HEK293 (cell line): ENCODE results near the gene RECK.

Experiments
- PRDM6 ChIP-seq: fragments of 450-650 bp; formaldehyde crosslinking; IDR thresholded peaks from 2 replicates; pipeline ENCODE4 v1.5.1; 2017; ENCODE audit warnings: missing biosample characterization, missing genetic modification characterization
- RBAK ChIP-seq: fragments of 450-650 bp; formaldehyde crosslinking; IDR thresholded peaks from 2 replicates; pipeline ENCODE4 v1.5.1; 2016; ENCODE audit warnings: missing biosample characterization, missing genetic modification characterization
- SP2 ChIP-seq: fragments of 450-650 bp; formaldehyde crosslinking; IDR thresholded peaks from 2 replicates; pipeline ENCODE4 v1.5.1; 2016; ENCODE audit warnings: missing biosample characterization, missing genetic modification characterization
- WT1 ChIP-seq: fragments of 450-650 bp; formaldehyde crosslinking; IDR thresholded peaks from 2 replicates; pipeline ENCODE4 v1.5.1; 2016; ENCODE audit warnings: missing biosample characterization, missing genetic modification characterization
- ZNF138 ChIP-seq: fragments of 450-650 bp; formaldehyde crosslinking; IDR thresholded peaks from 2 replicates; pipeline ENCODE4 v1.5.1; 2016; ENCODE audit warnings: missing biosample characterization, missing genetic modification characterization, borderline replicate concordance
- ZNF155 ChIP-seq: fragments of 450-650 bp; formaldehyde crosslinking; IDR thresholded peaks from 2 replicates; pipeline ENCODE4 v1.5.1; 2016; ENCODE audit warnings: missing biosample characterization, missing genetic modification characterization
- ZNF175 ChIP-seq: fragments of 450-650 bp; formaldehyde crosslinking; IDR thresholded peaks from 2 replicates; pipeline ENCODE4 v1.5.1; 2016; ENCODE audit warnings: missing biosample characterization, missing genetic modification characterization
- ZNF221 ChIP-seq: fragments of 450-650 bp; formaldehyde crosslinking; IDR thresholded peaks from 2 replicates; pipeline ENCODE4 v1.5.1; 2017; ENCODE audit warnings: missing biosample characterization, missing genetic modification characterization, borderline replicate concordance
- ZNF23 ChIP-seq: fragments of 450-650 bp; formaldehyde crosslinking; IDR thresholded peaks from 2 replicates; pipeline ENCODE4 v1.5.1; 2016; ENCODE audit warnings: missing biosample characterization, missing genetic modification characterization, borderline replicate concordance
- ZNF274 ChIP-seq, 2 experiments: fragments of 200-500 bp in 1 of 2; fragments of 450-650 bp in 1 of 2; sonication (Bioruptor generic) in 1 of 2; formaldehyde crosslinking in 1 of 2; IDR thresholded peaks; 2 replicates each; pipeline versions ENCODE4 v1.5.1 to v1.6.1; 2014 to 2016; ENCODE audit warnings: borderline replicate concordance in 1 of 2, inconsistent platforms in 1 of 2, low read length in 1 of 2, missing biosample characterization in 1 of 2, missing genetic modification characterization in 1 of 2
- ZNF426 ChIP-seq: fragments of 450-650 bp; formaldehyde crosslinking; IDR thresholded peaks from 2 replicates; pipeline ENCODE4 v1.5.1; 2017; ENCODE audit warnings: missing biosample characterization, missing genetic modification characterization, mild to moderate bottlenecking, inconsistent platforms, moderate library complexity
- ZNF433 ChIP-seq: fragments of 450-650 bp; formaldehyde crosslinking; IDR thresholded peaks from 2 replicates; pipeline ENCODE4 v1.5.1; 2016; ENCODE audit warnings: missing biosample characterization, missing genetic modification characterization, low read depth
- ZNF549 ChIP-seq: fragments of 450-650 bp; IDR thresholded peaks from 2 replicates; pipeline ENCODE4 v1.5.1; 2018; ENCODE audit warnings: missing biosample characterization, missing genetic modification characterization, mild to moderate bottlenecking, inconsistent platforms, moderate library complexity
- ZNF560 ChIP-seq: fragments of 450-650 bp; formaldehyde crosslinking; IDR thresholded peaks from 2 replicates; pipeline ENCODE4 v1.5.1; 2017; ENCODE audit warnings: missing biosample characterization, missing genetic modification characterization, borderline replicate concordance
- ZNF561 ChIP-seq: fragments of 450-650 bp; IDR thresholded peaks from 2 replicates; pipeline ENCODE4 v1.5.1; 2018; ENCODE audit warnings: missing biosample characterization, missing genetic modification characterization, borderline replicate concordance
- ZNF623 ChIP-seq: fragments of 450-650 bp; formaldehyde crosslinking; IDR thresholded peaks from 2 replicates; pipeline ENCODE4 v1.5.1; 2016; ENCODE audit warnings: missing biosample characterization, missing genetic modification characterization
- ZNF707 ChIP-seq: fragments of 450-650 bp; formaldehyde crosslinking; IDR thresholded peaks from 2 replicates; pipeline ENCODE4 v1.5.1; 2016; ENCODE audit warnings: missing biosample characterization, missing genetic modification characterization
- ZNF76 ChIP-seq: fragments of 450-650 bp; formaldehyde crosslinking; IDR thresholded peaks from 2 replicates; pipeline ENCODE4; 2016; ENCODE audit warnings: low read depth, missing biosample characterization, missing genetic modification characterization, borderline replicate concordance
- ZNF777 ChIP-seq: fragments of 450-650 bp; formaldehyde crosslinking; IDR thresholded peaks from 2 replicates; pipeline ENCODE4 v1.5.1; 2017; ENCODE audit warnings: missing biosample characterization, missing genetic modification characterization, borderline replicate concordance
- ZNF785 ChIP-seq: fragments of 450-650 bp; formaldehyde crosslinking; IDR thresholded peaks from 2 replicates; pipeline ENCODE4 v1.5.1; 2016; ENCODE audit warnings: missing biosample characterization, missing genetic modification characterization
- TF ChIP-seq, protein P1 (sequence below): fragments of 450-650 bp; formaldehyde crosslinking; IDR thresholded peaks from 2 replicates; pipeline ENCODE4 v1.5.1; 2016; ENCODE audit warnings: missing biosample characterization, missing genetic modification characterization, borderline replicate concordance
- TF ChIP-seq, protein P2 (sequence below): fragments of 450-650 bp; formaldehyde crosslinking; IDR thresholded peaks from 2 replicates; pipeline ENCODE4 v1.5.1; 2016; ENCODE audit warnings: missing biosample characterization, missing genetic modification characterization
- TF ChIP-seq, protein P3 (sequence below): fragments of 450-650 bp; formaldehyde crosslinking; conservative IDR thresholded peaks from 2 replicates; pipeline ENCODE4 v1.5.1; 2016; ENCODE audit warnings: low read depth, missing biosample characterization, missing genetic modification characterization
- TF ChIP-seq, protein P4 (sequence below): fragments of 450-650 bp; formaldehyde crosslinking; IDR thresholded peaks from 2 replicates; pipeline ENCODE4 v1.5.1; 2016; ENCODE audit warnings: missing biosample characterization, missing genetic modification characterization

The RECK gene

GRCh38 chr9:36036780-36037548 lies at the start of gene RECK (continued):
- TF ChIP-seq, protein P1, sequence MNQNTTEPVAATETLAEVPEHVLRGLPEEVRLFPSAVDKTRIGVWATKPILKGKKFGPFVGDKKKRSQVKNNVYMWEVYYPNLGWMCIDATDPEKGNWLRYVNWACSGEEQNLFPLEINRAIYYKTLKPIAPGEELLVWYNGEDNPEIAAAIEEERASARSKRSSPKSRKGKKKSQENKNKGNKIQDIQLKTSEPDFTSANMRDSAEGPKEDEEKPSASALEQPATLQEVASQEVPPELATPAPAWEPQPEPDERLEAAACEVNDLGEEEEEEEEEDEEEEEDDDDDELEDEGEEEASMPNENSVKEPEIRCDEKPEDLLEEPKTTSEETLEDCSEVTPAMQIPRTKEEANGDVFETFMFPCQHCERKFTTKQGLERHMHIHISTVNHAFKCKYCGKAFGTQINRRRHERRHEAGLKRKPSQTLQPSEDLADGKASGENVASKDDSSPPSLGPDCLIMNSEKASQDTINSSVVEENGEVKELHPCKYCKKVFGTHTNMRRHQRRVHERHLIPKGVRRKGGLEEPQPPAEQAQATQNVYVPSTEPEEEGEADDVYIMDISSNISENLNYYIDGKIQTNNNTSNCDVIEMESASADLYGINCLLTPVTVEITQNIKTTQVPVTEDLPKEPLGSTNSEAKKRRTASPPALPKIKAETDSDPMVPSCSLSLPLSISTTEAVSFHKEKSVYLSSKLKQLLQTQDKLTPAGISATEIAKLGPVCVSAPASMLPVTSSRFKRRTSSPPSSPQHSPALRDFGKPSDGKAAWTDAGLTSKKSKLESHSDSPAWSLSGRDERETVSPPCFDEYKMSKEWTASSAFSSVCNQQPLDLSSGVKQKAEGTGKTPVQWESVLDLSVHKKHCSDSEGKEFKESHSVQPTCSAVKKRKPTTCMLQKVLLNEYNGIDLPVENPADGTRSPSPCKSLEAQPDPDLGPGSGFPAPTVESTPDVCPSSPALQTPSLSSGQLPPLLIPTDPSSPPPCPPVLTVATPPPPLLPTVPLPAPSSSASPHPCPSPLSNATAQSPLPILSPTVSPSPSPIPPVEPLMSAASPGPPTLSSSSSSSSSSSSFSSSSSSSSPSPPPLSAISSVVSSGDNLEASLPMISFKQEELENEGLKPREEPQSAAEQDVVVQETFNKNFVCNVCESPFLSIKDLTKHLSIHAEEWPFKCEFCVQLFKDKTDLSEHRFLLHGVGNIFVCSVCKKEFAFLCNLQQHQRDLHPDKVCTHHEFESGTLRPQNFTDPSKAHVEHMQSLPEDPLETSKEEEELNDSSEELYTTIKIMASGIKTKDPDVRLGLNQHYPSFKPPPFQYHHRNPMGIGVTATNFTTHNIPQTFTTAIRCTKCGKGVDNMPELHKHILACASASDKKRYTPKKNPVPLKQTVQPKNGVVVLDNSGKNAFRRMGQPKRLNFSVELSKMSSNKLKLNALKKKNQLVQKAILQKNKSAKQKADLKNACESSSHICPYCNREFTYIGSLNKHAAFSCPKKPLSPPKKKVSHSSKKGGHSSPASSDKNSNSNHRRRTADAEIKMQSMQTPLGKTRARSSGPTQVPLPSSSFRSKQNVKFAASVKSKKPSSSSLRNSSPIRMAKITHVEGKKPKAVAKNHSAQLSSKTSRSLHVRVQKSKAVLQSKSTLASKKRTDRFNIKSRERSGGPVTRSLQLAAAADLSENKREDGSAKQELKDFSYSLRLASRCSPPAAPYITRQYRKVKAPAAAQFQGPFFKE (tag by site-specific recombination), result no peak
- no peak for TF ChIP-seq ZNF623 (tag by site-specific recombination)
- no peak for TF ChIP-seq ZNF549
- TF ChIP-seq, protein P2, sequence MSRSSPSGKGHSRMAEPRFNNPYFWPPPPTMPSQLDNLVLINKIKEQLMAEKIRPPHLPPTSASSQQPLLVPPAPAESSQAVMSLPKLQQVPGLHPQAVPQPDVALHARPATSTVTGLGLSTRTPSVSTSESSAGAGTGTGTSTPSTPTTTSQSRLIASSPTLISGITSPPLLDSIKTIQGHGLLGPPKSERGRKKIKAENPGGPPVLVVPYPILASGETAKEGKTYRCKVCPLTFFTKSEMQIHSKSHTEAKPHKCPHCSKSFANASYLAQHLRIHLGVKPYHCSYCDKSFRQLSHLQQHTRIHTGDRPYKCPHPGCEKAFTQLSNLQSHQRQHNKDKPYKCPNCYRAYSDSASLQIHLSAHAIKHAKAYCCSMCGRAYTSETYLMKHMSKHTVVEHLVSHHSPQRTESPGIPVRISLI (tag by site-specific recombination), result no peak
- TF ChIP-seq ZNF175 (tag by site-specific recombination), result no peak
- TF ChIP-seq ZNF155 (tag by site-specific recombination), result no peak
- TF ChIP-seq ZNF221, result no peak
- TF ChIP-seq ZNF76 (tag by site-specific recombination), result peak; percentile 18; the same call in 1 of the 2 replicates
- no peak for TF ChIP-seq ZNF785 (tag by site-specific recombination)
- TF ChIP-seq WT1, result no peak
- TF ChIP-seq, protein P3, sequence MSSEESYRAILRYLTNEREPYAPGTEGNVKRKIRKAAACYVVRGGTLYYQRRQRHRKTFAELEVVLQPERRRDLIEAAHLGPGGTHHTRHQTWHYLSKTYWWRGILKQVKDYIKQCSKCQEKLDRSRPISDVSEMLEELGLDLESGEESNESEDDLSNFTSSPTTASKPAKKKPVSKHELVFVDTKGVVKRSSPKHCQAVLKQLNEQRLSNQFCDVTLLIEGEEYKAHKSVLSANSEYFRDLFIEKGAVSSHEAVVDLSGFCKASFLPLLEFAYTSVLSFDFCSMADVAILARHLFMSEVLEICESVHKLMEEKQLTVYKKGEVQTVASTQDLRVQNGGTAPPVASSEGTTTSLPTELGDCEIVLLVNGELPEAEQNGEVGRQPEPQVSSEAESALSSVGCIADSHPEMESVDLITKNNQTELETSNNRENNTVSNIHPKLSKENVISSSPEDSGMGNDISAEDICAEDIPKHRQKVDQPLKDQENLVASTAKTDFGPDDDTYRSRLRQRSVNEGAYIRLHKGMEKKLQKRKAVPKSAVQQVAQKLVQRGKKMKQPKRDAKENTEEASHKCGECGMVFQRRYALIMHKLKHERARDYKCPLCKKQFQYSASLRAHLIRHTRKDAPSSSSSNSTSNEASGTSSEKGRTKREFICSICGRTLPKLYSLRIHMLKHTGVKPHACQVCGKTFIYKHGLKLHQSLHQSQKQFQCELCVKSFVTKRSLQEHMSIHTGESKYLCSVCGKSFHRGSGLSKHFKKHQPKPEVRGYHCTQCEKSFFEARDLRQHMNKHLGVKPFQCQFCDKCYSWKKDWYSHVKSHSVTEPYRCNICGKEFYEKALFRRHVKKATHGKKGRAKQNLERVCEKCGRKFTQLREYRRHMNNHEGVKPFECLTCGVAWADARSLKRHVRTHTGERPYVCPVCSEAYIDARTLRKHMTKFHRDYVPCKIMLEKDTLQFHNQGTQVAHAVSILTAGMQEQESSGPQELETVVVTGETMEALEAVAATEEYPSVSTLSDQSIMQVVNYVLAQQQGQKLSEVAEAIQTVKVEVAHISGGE (tag by site-specific recombination), result 0 out of 2 replicates have a peak, but pooled peaks have one; percentile 5
- TF ChIP-seq RBAK (tag by site-specific recombination), result no peak
- no peak for TF ChIP-seq ZNF560
- TF ChIP-seq ZNF561, result no peak; the same call in 1 of the 2 replicates
- TF ChIP-seq ZNF777 (tag by site-specific recombination), result no peak
- TF ChIP-seq ZNF433 (tag by site-specific recombination), result no peak
- TF ChIP-seq ZNF426 (tag by site-specific recombination), result no peak
- TF ChIP-seq ZNF23 (tag by site-specific recombination), result no peak
- TF ChIP-seq, protein P4, sequence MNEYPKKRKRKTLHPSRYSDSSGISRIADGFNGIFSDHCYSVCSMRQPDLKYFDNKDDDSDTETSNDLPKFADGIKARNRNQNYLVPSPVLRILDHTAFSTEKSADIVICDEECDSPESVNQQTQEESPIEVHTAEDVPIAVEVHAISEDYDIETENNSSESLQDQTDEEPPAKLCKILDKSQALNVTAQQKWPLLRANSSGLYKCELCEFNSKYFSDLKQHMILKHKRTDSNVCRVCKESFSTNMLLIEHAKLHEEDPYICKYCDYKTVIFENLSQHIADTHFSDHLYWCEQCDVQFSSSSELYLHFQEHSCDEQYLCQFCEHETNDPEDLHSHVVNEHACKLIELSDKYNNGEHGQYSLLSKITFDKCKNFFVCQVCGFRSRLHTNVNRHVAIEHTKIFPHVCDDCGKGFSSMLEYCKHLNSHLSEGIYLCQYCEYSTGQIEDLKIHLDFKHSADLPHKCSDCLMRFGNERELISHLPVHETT, result no peak
- TF ChIP-seq ZNF138 (tag by site-specific recombination), result no peak
- peak; percentile 62 for TF ChIP-seq SP2 (tag by site-specific recombination)
- TF ChIP-seq ZNF274 (IDR thresholded peaks at IDR 0.05; ENCODE audit: low read length), result no peak
- no peak for TF ChIP-seq ZNF274 (tag by site-specific recombination; IDR thresholded peaks at IDR 0.05; ENCODE audit: borderline replicate concordance)
- no peak for TF ChIP-seq PRDM6 (tag by site-specific recombination)
- TF ChIP-seq ZNF707 (tag by site-specific recombination), result no peak
